NCI-H82 treated with DMSO at 0.1 percent for 48 hours (cell line): ENCODE measurements around the gene CALML5.
A peak's percentile ranks its signal among the peaks of the same experiment; 100 is the strongest.

Experiments used
- DNase-seq: peaks from one replicate; lab custom pipeline; 2025; ENCODE audit not compliant: unreplicated experiment; lab: John Stamatoyannopoulos, UW

Gene CALML5

GRCh38 chr10:5518143-5518542 lies 18.8 kb upstream of the CALML5 start:
- no peak for DNase-seq

GRCh38 chr10:5517546-5517945 lies 18.2 kb upstream of the CALML5 start:
- DNase-seq, result no peak

- no peak for DNase-seq
Measured at GRCh38 chr10:5515948-5516761, 16.8 kb upstream of the CALML5 start.

- DNase-seq, result peak; percentile 38
Measured at GRCh38 chr10:5514226-5514850, 15.0 kb upstream of the CALML5 start.

GRCh38 chr10:5512881-5513612 lies 13.7 kb upstream of the CALML5 start:
- DNase-seq, result peak; percentile 38

- DNase-seq, result no peak
Measured at GRCh38 chr10:5512331-5512730, 13.0 kb upstream of the CALML5 start.

GRCh38 chr10:5511885-5512280 lies 12.5 kb upstream of the CALML5 start:
- no peak for DNase-seq

- DNase-seq, result no peak
Measured at GRCh38 chr10:5511231-5511884, 12.0 kb upstream of the CALML5 start.

GRCh38 chr10:5510281-5511072 lies 11.1 kb upstream of the CALML5 start:
- DNase-seq, result no peak

- DNase-seq, result no peak
Measured at GRCh38 chr10:5509691-5510090, 10.3 kb upstream of the CALML5 start.

GRCh38 chr10:5509236-5509635 lies 9.9 kb upstream of the CALML5 start:
- DNase-seq, result no peak

GRCh38 chr10:5508786-5509185 lies 9.4 kb upstream of the CALML5 start:
- DNase-seq, result no peak

GRCh38 chr10:5508161-5508604 lies 8.8 kb upstream of the CALML5 start:
- no peak for DNase-seq

GRCh38 chr10:5507649-5508131 lies 8.3 kb upstream of the CALML5 start:
- DNase-seq, result no peak

- DNase-seq, result no peak
Measured at GRCh38 chr10:5506751-5507648, 7.6 kb upstream of the CALML5 start.

- no peak for DNase-seq
Measured at GRCh38 chr10:5506246-5506645, 6.9 kb upstream of the CALML5 start.

GRCh38 chr10:5504146-5505072 lies 5.0 kb upstream of the CALML5 start:
- DNase-seq, result no peak

- no peak for DNase-seq
Measured at GRCh38 chr10:5503477-5503835, 4.1 kb upstream of the CALML5 start.
